ENCODE results near the gene THADA.

The THADA gene

DNA sequence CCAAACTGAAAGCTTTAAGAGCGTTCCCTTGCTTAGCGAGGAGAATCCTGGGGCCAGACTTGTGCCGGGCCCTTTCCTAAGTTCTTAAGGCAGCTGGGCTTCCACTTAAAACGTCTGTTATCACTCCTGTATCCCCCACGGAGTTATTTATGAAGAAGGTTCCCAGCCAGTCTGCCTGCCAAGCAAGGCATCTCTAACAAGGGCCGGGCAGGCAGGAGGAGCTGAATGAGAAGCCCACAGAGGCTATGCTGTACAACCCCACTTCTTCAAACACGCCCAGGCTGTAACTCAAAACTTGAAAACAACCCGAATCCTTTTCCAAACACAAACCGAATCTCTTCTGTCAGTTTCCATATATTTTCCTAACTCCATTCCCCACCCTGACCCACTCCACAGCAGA is 330.4 kb downstream of the THADA start:
- Histone ChIP-seq H3K36me3 (no peaks in the 10 kb centered on the region), H3K9me3 (no peaks in the 10 kb centered on the region), H3K27me3 (no peaks in the 10 kb centered on the region), H3K4me3 (ENCODE audit: low read depth in 1 of 2, low read length in 1 of 2) (no peak overlapping the region), H3K4me1 (ENCODE audit: control insufficient read depth in 1 of 2, insufficient read depth in 1 of 2, low read depth in 1 of 2, low read length in 1 of 2) (peaks cover 0 to 7% of the 10 kb centered on the region in 2 experiments), H3K27ac (no peak overlapping the region)
- TF ChIP-seq, protein P1, sequence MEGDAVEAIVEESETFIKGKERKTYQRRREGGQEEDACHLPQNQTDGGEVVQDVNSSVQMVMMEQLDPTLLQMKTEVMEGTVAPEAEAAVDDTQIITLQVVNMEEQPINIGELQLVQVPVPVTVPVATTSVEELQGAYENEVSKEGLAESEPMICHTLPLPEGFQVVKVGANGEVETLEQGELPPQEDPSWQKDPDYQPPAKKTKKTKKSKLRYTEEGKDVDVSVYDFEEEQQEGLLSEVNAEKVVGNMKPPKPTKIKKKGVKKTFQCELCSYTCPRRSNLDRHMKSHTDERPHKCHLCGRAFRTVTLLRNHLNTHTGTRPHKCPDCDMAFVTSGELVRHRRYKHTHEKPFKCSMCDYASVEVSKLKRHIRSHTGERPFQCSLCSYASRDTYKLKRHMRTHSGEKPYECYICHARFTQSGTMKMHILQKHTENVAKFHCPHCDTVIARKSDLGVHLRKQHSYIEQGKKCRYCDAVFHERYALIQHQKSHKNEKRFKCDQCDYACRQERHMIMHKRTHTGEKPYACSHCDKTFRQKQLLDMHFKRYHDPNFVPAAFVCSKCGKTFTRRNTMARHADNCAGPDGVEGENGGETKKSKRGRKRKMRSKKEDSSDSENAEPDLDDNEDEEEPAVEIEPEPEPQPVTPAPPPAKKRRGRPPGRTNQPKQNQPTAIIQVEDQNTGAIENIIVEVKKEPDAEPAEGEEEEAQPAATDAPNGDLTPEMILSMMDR (IDR thresholded peaks at IDR 0.05), result no peak

DNA sequence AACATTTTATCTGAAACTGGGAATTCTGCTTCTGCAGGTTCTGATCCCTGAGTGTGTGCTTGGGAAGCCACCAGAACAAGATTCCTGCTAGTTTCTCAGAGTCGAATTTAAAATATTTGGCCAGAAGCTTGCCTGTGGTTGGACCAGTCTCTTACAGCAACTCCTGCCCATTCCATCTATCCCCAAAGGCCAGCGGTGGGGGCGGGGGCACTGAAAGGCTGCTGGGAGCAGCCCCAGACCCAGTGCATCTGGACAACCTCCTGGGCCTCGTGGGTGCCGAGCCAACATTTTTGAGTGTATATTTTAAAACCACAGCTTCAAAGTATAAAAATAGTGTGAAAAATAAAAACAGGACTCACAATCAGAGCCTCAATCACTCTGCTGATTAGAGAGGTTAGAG is 330.8 kb downstream of the THADA start:
- Histone ChIP-seq H3K4me1 (ENCODE audit: control insufficient read depth in 1 of 2, insufficient read depth in 1 of 2, low read depth in 1 of 2, low read length in 1 of 2) (peaks cover 0 to 7% of the 10 kb centered on the region in 2 experiments), H3K27ac (no peak overlapping the region), H3K36me3 (no peaks in the 10 kb centered on the region), H3K4me3 (ENCODE audit: low read depth in 1 of 2, low read length in 1 of 2) (no peak overlapping the region), H3K27me3 (no peaks in the 10 kb centered on the region), H3K9me3 (no peaks in the 10 kb centered on the region)
- TF ChIP-seq, protein P1 (IDR thresholded peaks at IDR 0.05), result no peak

DNA sequence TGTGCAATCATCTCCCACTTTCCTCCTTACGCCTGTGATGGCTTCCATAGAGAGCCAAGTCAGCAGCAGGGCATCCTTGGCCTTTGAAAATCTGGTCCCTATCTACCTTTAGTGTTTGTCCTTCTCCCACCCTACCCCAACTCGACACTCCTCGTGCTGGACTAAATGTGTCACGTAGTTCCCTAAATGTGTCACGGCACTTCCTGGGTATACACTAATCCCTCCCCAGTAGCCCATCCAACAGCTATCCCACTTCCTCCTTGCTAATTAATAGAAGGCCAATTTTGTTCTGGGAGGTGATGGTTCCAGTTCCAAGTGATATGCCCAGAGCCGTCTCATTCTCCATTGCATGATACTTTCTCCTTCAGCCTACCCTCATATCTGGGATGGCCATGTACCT is 332.9 kb downstream of the THADA start:
- Histone ChIP-seq H3K36me3 (no peaks in the 10 kb centered on the region), H3K9me3 (no peaks in the 10 kb centered on the region), H3K27me3 (no peaks in the 10 kb centered on the region), H3K4me3 (ENCODE audit: low read depth in 1 of 2, low read length in 1 of 2) (no peak overlapping the region), H3K27ac (no peak overlapping the region), H3K4me1 (ENCODE audit: control insufficient read depth in 1 of 2, insufficient read depth in 1 of 2, low read depth in 1 of 2, low read length in 1 of 2) (peaks cover 0 to 7% of the 10 kb centered on the region in 2 experiments)
- TF ChIP-seq, protein P1 (IDR thresholded peaks at IDR 0.05), result no peak

DNA sequence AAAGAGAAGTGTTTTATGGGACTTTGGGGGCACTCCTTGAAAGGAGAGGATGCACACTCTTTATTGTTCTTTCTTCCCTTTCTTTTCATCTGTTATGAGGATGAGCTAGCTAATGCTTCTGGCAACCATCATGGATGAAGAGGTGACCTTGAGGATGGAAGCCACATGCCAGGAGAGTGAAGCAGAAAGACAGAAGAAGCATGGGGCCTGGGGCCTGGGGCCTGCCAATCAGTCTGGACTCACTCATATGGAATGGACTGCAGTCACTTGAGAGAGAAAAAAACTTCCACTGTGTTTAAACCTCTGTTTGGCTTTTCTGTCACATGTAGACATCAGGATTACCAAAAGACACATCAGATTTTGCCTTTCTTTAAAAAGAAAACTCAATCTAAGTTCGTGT is 333.6 kb downstream of the THADA start:
- Histone ChIP-seq H3K27ac (no peak overlapping the region), H3K27me3 (no peaks in the 10 kb centered on the region), H3K36me3 (no peaks in the 10 kb centered on the region), H3K9me3 (no peaks in the 10 kb centered on the region), H3K4me1 (ENCODE audit: control insufficient read depth in 1 of 2, insufficient read depth in 1 of 2, low read depth in 1 of 2, low read length in 1 of 2) (peaks cover 0 to 7% of the 10 kb centered on the region in 2 experiments), H3K4me3 (ENCODE audit: low read depth in 1 of 2, low read length in 1 of 2) (no peak overlapping the region)
- TF ChIP-seq, protein P1 (IDR thresholded peaks at IDR 0.05), result no peak

DNA sequence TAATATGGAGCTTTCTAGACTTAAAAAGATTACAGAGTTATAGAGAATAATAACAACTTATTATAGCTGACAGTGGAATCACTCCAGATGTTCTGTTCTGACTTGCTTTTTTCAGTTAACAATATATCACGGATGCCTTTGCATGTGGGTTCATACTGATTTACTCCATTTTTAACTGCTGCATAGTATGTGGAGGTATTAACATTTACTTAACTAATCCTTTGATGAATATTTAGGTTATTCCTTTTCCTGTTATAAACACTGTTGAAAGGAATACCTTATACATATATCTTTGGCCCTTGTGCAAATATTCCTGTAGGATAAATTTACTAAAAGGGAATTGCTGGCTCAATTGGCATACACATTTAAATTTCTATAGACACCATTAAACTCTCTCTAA is 336.3 kb downstream of the THADA start:
- no peaks in the 10 kb centered on the region for H3K27me3 ChIP-seq
- H3K4me3 ChIP-seq (ENCODE audit: low read depth in 1 of 2, low read length in 1 of 2), result no peak overlapping the region
- no peaks in the 10 kb centered on the region for H3K9me3 ChIP-seq
- H3K27ac ChIP-seq, result no peak overlapping the region
- no peaks in the 10 kb centered on the region for H3K36me3 ChIP-seq
- TF ChIP-seq, protein P1 (IDR thresholded peaks at IDR 0.05), result no peak
- no peaks in the 10 kb centered on the region for H3K4me1 ChIP-seq (ENCODE audit: control insufficient read depth in 1 of 2, insufficient read depth in 1 of 2, low read depth in 1 of 2, low read length in 1 of 2)

Data from neutrophil (primary cell).